Lower lobe of right lung (tissue), 2 donors: Measurements from ENCODE around the gene FRMD4A. TPM values are rescaled to one million over a fixed set of nuclear protein-coding genes. Genes with fewer than 3 reads are reported as not detected.

Source experiments
- ATAC-seq, 2 donors: fragments of 200-7000 bp; cut with Tn5 transposase; one replicate each; pipeline ENCODE4 v1.9.1; 2020 to 2022; ENCODE audit warnings: mild to moderate bottlenecking in 2 of 2, moderate library complexity in 2 of 2
- DNase-seq: peaks from one replicate; pipeline ENCODE4 v3.0.0-alpha.2; 2020
- H3K27ac ChIP-seq: fragments of 200-600 bp; one replicate; pipeline ENCODE4 v1.8.0; 2022
- H3K27me3 ChIP-seq: fragments of 200-600 bp; one replicate; pipeline ENCODE4 v1.8.0; 2022; ENCODE audit warnings: low read depth
- H3K36me3 ChIP-seq: fragments of 200-600 bp; one replicate; pipeline ENCODE4 v1.8.0; 2022; ENCODE audit warnings: mild to moderate bottlenecking
- H3K4me1 ChIP-seq: fragments of 200-600 bp; one replicate; pipeline ENCODE4 v1.8.0; 2022
- H3K4me3 ChIP-seq: fragments of 200-600 bp; one replicate; pipeline ENCODE4 v1.8.0; 2022; ENCODE audit warnings: mild to moderate bottlenecking
- H3K9me3 ChIP-seq: fragments of 200-600 bp; one replicate; pipeline ENCODE4 v1.8.0; 2022
- CTCF ChIP-seq: fragments of 200-600 bp; IDR thresholded peaks from one replicate; pipeline ENCODE4 v1.8.0; 2022; ENCODE audit warnings: antibody characterized with exemption, mild to moderate bottlenecking
- intact Hi-C: fragments of 100-400 bp; cut with DNase I; formaldehyde crosslinking; loops from one replicate; pipeline ENCODE4 v1.11.0; 2022
- total RNA-seq: library from RNA; stranded (reverse); fragmentation: NEBNext Ultra II Directional; extraction: Animal tissue kit (Norgen Biotek cat#: 25700); gene quantifications from one replicate; pipeline ENCODE4 v1.2.1, GENCODE V29; 2021
- donor health status: DM: no; HTN: yes; CAD: no; lungs with severe emphysema.

The FRMD4A gene
- total RNA-seq, 1 donor from 2014 or later: 64.8 TPM

GRCh38 chr10:14179251-14179650, 151.5 kb downstream of the FRMD4A start:
- Histone ChIP-seq H3K4me1 (peaks cover 3% of the 10 kb centered on the region), H3K27me3 (peaks cover 53% of the 10 kb centered on the region), H3K27ac (no peak overlapping the region), H3K4me3 (no peak overlapping the region), H3K36me3 (no peaks in the 10 kb centered on the region), H3K9me3 (no peaks in the 10 kb centered on the region)
- intact Hi-C loops: no loop called here
- no peak for TF ChIP-seq CTCF
- no peak for DNase-seq
- ATAC-seq: no peak

- H3K9me3 ChIP-seq: no peaks in the 10 kb centered on the region
- ATAC-seq (peak; percentile 18 to 38), DNase-seq (no peak)
- H3K4me3 ChIP-seq: peak overlapping the region; percentile 48
- H3K27me3 ChIP-seq: peaks cover 48% of the 10 kb centered on the region
- H3K4me1 ChIP-seq: peaks cover 13% of the 10 kb centered on the region
- intact Hi-C loops: no loop called here
- no peaks in the 10 kb centered on the region for H3K36me3 ChIP-seq
- no peak for TF ChIP-seq CTCF
- no peak overlapping the region for H3K27ac ChIP-seq
Observed at GRCh38 chr10:14173706-14174594, 156.8 kb downstream of the FRMD4A start.

- no peak for DNase-seq
- Histone ChIP-seq H3K4me3 (peak overlapping the region; percentile 48), H3K36me3 (no peaks in the 10 kb centered on the region), H3K27me3 (peaks cover 48% of the 10 kb centered on the region), H3K9me3 (no peaks in the 10 kb centered on the region), H3K27ac (no peak overlapping the region), H3K4me1 (peaks cover 13% of the 10 kb centered on the region)
- intact Hi-C loops: no loop called here
- no peak for TF ChIP-seq CTCF
- ATAC-seq: peak in 1 of 2 donors; percentile 12
Observed at GRCh38 chr10:14173391-14173705, 157.4 kb downstream of the FRMD4A start.

- no peak overlapping the region for H3K4me3 ChIP-seq
- peaks cover 53% of the 10 kb centered on the region for H3K27me3 ChIP-seq
- no peak for TF ChIP-seq CTCF
- H3K9me3 ChIP-seq: no peaks in the 10 kb centered on the region
- DNase-seq (no peak), ATAC-seq (no peak)
- H3K36me3 ChIP-seq: no peaks in the 10 kb centered on the region
- peaks cover 13% of the 10 kb centered on the region for H3K4me1 ChIP-seq
- no peak overlapping the region for H3K27ac ChIP-seq
- intact Hi-C loops: no loop called here
Observed at GRCh38 chr10:14172336-14172950, 158.3 kb downstream of the FRMD4A start.

GRCh38 chr10:14171336-14171735, 159.4 kb downstream of the FRMD4A start:
- Histone ChIP-seq H3K27ac (no peak overlapping the region), H3K9me3 (no peaks in the 10 kb centered on the region), H3K27me3 (peaks cover 54% of the 10 kb centered on the region), H3K4me3 (no peak overlapping the region), H3K36me3 (no peaks in the 10 kb centered on the region), H3K4me1 (peaks cover 13% of the 10 kb centered on the region)
- intact Hi-C loops: no loop called here
- DNase-seq: no peak
- no peak for TF ChIP-seq CTCF
- no peak for ATAC-seq
